T-helper 1 cell treated with Interleukin-12 subunit alpha and Interleukin-12 subunit beta and Interleukin-4 antibody, amounts not matched to agents 30 μg/mL and 1 μg/mL, for 36 hours (primary cell): ENCODE data around the gene RALGDS.
"Not testable (repeated sequence)": the region's sequence is repeated elsewhere in the genome, so short reads cannot be mapped to it uniquely, and the experiment has no call there.

Experiments
- H3K27ac Mint-ChIP-seq: one replicate; pipeline ENCODE4 v1.8.0; 2021; ENCODE audit warnings: mild to moderate bottlenecking, mixed read lengths
- H3K27me3 Mint-ChIP-seq: one replicate; pipeline ENCODE4 v1.8.0; 2021; ENCODE audit warnings: low read depth, mixed read lengths
- H3K36me3 Mint-ChIP-seq: one replicate; pipeline ENCODE4 v1.8.0; 2021; ENCODE audit warnings: low read depth, mixed read lengths
- H3K4me1 Mint-ChIP-seq: one replicate; pipeline ENCODE4 v1.8.0; 2021; ENCODE audit warnings: low read depth, mixed read lengths
- H3K4me3 Mint-ChIP-seq: one replicate; pipeline ENCODE4 v1.8.0; 2021; ENCODE audit warnings: mild to moderate bottlenecking, moderate library complexity, mixed read lengths
- H3K9me3 Mint-ChIP-seq: one replicate; pipeline ENCODE4 v1.8.0; 2021; ENCODE audit warnings: mixed read lengths

RALGDS gene

DNA sequence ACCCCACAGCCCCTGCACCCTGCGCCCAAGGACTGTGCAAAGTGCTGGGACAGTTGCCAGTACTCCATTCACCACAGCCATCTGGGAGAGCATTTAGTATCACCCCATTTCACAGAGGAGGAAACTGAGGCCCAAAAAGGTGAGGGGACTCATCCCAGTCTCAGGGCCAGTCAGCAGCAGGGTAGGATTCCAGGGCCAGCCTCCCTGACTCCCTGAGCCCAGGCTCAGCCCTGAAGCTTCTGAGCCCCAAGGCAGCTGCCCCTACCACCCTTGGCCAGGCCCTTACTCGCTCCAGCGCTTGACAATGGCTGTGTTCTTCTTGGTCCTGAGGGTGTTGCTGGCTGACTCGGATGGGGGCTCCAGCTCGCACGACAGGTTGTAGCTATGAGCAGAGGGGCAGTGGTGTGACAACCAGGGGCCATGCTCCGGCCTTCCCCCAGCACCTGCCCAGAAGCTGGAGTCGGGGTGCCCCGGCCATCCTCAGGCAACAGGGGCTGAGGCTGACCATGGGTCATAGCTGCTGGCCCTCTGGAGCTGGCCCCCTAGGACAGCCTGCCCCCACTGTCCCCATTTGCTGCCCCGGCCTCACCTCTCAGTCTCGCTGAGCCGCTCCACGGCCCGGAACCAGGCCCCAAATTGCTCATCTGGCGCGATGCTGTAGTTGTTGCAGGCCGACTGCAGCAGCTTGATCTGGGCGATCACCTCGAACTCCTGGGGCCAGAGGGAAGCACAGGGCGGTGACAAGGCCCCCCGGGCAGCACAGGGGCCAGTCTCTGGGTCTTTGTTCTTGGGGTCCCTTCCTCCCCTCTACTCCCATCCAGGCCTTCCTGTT is 18.6 kb downstream of the RALGDS start:
- Mint-ChIP-seq H3K27me3 (no peaks in the 10 kb centered on the region), H3K9me3 (no peaks in the 10 kb centered on the region), H3K4me1 (peaks cover 2% of the 10 kb centered on the region), H3K36me3 (peaks cover 48% of the 10 kb centered on the region), H3K27ac (no peak overlapping the region), H3K4me3 (no peak overlapping the region)

DNA sequence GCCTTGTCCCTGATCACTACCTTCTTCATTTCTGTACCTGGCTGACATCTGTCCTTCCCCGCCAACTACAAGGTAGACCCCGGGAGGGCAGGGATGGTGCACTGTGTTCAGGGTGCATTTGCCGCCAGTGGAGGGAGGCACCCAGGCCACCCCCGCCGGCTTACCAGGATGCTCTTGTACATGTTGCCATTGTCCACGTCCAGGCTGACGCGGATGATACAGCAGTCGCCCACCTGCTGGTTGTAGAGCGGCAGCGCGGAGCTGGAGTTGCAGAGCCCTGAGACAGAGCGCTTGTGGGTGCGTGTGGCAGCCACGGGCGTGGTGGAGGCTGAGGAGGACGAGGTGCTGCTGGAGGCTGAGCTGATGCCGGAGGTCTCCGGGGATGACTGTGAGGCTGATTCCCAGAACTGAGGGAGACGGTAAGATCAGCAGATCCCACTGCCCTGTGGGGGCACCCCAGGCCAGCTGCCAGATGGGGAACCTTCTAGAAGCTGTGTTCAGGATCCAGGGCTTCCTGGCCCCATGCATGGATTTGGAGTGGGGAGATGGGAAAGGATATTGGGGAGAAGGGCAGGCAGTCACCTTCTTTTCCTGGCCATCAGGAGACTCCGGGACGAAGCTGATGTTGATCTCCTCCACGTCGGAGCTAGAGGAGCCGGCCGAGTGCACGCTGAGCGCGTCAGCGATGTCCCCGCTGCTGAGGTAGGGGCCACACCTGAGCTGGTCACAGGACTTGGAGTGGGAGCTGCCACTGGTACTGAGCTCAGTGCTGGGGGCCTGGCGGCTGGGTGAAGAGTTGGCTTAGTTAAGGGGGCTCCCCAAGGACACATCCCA is 19.5 kb downstream of the RALGDS start:
- Mint-ChIP-seq H3K4me3 (no peak overlapping the region), H3K27me3 (no peaks in the 10 kb centered on the region), H3K27ac (no peak overlapping the region)

DNA sequence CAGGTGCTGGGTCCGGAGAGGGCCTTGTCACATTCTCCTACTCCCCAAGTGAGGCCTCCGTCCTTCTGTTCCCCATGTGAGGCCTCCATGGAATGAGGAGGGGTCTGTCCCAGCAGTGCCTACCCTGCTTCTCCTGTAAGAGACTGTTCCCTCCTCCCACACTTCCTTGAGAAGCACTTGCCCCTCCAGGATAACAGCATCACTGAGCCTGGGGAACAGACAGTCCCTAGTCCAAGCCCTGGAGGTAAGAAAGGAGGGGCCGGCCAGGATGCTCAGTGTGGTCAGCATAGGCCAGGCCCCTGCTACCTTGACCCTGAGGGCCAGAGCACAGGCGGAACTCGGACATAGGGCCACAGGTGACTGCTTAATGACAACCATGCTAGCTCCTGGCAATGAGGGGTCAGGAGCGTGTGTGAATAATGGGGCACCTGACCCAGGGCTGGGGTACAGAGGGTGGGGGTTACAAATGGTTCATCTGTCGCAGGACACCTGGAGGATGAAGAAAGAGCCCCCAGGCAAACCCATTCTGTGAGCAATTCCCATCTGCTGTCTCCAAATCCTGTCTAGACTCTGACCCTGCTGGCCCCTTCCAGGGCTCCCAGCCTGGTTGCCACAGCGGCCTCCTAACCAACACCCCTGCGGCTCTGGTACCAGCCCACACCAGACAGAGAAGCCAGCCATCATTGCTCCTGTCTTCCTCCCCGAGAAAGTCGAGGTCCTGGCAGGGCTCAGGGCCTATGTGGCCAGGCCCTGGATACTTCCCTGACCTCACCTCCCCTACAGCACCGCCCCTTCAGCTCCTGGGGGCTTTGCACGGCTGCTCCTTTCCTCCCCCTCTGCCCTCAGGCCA is 20.3 kb downstream of the RALGDS start:
- Mint-ChIP-seq H3K27me3 (no peaks in the 10 kb centered on the region), H3K36me3 (peaks cover 57% of the 10 kb centered on the region), H3K4me3 (no peak overlapping the region), H3K27ac (no peak overlapping the region), H3K9me3 (peaks cover 9% of the 10 kb centered on the region), H3K4me1 (no peaks in the 10 kb centered on the region)

More for the DNA sequence above, 19.5 kb downstream of the RALGDS start:
- peaks cover under 1% of the 10 kb centered on the region for H3K4me1 Mint-ChIP-seq
- peaks cover 2% of the 10 kb centered on the region for H3K9me3 Mint-ChIP-seq
- peaks cover 54% of the 10 kb centered on the region for H3K36me3 Mint-ChIP-seq

DNA sequence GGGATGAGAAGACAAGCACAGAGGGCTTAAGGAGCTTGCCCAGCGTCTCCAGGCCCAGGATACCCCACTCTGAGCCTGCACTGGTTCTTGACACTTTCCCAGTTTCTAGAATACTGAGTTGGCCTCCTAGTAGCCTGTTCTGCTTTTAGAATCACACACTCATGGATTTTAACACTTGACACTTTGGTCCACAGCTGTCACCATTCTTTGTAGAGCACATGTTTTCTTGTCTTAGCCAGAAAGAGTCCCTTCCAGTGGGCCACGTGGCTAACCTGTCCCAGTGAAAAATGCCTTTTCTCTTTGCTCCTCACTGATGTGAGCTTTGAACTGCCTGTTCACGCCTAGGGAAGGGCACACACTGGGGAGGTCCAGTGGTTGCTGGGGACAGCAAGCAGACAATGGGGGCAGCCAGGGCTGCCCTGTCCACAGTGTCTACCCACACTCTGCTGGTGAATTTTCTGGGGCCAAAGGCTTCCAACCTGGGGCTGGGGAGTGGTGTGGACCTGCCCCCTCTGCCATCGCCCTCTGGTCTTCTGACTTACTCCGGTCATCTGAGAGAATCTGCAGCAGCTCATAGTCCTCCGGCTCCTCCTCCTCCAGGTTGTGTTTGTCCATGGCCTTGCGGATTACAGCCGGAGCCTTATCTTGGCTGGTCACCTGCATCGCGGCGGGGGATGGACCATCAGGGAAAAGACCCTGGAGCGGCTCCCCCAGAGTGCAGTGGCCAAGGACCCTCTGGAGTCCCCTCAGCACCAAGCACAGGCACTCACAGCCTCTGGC is 21.1 kb downstream of the RALGDS start:
- Mint-ChIP-seq H3K27me3 (no peaks in the 10 kb centered on the region), H3K4me3 (no peak overlapping the region), H3K36me3 (peaks cover 62% of the 10 kb centered on the region), H3K4me1 (no peaks in the 10 kb centered on the region), H3K27ac (no peak overlapping the region), H3K9me3 (peaks cover 9% of the 10 kb centered on the region)

DNA sequence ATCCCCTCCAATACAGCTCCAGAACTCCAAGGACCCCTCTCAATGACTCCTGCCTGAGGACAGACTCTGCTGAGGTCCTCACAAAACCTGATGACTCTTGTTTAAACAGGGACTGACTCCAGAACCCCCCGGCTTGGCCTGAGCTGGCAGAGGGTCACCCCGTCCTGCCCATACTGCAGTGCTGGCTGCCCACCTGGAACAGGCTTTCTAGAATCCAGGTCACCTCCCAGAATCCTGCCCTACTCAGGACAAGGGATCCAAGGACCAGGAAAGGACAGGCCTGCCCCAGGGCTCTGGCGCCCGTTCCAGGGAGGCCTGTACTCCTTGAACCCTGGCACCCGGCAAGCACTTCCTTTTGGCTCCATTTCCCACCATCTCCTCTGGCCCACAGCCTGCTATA is 22.2 kb downstream of the RALGDS start:
- no peak overlapping the region for H3K4me3 Mint-ChIP-seq
- peaks cover 9% of the 10 kb centered on the region for H3K9me3 Mint-ChIP-seq
- no peaks in the 10 kb centered on the region for H3K4me1 Mint-ChIP-seq
- peaks cover 60% of the 10 kb centered on the region for H3K36me3 Mint-ChIP-seq
- no peaks in the 10 kb centered on the region for H3K27me3 Mint-ChIP-seq
- no peak overlapping the region for H3K27ac Mint-ChIP-seq

DNA sequence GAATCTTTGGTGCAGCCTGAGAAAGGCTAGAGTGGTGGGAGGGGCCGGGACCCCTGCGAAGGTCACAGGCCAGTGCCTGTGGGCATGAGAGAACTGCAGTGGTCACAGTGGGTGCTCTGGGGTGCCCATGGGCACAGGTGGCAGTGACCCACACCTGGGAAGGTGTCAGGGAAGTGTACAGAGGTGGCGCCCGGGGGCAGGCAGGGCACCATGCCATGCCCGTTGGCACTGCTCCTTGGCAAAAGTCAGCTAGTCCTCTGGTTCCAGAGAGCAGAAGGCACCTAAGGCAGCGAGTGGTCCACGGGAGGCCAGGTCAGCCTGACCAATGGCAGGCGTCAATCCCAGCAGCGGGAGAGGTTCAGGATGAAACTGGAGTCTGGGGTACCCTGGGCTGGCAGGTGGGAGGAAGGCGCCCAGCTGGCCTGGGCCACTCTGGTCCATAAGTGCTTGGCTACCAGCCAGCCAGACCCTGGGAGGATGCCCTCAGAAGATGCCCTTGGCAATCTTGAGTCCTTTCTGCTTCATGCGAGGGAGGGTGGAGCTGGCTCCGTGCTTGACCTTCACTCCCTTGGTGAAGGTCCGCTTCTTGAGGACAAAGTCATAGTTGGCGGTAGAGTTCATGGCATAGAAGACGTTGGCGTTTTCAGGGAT is 22.8 kb downstream of the RALGDS start:
- Mint-ChIP-seq H3K4me3 (no peak overlapping the region), H3K27ac (no peak overlapping the region), H3K4me1 (no peaks in the 10 kb centered on the region), H3K9me3 (peaks cover 9% of the 10 kb centered on the region), H3K36me3 (peaks cover 60% of the 10 kb centered on the region), H3K27me3 (no peaks in the 10 kb centered on the region)

DNA sequence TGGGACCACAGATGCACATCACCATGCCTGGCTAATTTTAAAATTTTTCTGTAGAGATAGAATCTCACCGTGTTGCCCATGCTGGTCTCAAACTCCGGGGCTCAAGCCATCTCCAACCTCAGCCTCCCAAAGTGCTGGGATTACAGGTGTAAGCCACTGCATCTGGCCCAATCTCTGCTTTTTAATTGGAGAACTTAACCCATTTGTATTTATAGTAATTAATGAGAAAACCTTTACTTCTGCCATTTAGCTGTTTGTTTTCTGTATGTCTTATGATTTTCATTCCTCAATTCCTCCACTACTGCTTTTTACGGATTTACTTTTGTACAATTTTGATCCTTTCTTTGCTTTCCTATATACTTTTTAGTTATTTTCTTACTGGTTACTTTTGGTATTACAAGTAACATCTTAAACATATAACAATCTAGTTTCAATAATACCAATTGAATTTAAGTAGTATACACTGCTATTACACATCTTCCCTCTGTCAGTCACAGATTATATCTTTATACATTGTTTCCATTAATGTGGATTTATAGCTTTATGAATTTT is 26.1 kb downstream of the RALGDS start:
- peaks cover 9% of the 10 kb centered on the region for H3K9me3 Mint-ChIP-seq
- no peak overlapping the region for H3K4me3 Mint-ChIP-seq
- H3K27ac Mint-ChIP-seq: no peak overlapping the region
- no peaks in the 10 kb centered on the region for H3K27me3 Mint-ChIP-seq
- peaks cover 40% of the 10 kb centered on the region for H3K36me3 Mint-ChIP-seq
- no peaks in the 10 kb centered on the region for H3K4me1 Mint-ChIP-seq

DNA sequence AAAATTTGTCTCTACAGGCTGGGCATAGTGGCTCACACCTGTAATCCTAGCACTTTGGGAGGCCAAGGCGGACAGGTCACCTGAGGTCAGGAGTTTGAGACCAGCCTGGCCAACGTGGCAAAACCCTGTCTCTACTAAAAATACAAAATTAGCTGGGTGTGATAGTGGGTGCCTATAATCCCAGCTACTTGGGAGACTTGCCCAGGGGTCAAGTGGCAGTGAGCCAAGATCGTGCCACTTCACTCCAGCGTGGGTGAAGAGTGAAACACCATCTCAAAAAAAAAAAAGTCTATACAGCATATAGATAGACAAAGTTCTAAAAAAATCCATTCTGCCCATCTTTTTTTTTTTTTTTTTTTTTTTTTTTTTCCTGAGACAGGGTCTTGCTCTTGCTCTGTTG is 26.7 kb downstream of the RALGDS start:
- not testable (repeated sequence) for H3K4me1 Mint-ChIP-seq, H3K9me3 Mint-ChIP-seq, H3K27ac Mint-ChIP-seq

DNA sequence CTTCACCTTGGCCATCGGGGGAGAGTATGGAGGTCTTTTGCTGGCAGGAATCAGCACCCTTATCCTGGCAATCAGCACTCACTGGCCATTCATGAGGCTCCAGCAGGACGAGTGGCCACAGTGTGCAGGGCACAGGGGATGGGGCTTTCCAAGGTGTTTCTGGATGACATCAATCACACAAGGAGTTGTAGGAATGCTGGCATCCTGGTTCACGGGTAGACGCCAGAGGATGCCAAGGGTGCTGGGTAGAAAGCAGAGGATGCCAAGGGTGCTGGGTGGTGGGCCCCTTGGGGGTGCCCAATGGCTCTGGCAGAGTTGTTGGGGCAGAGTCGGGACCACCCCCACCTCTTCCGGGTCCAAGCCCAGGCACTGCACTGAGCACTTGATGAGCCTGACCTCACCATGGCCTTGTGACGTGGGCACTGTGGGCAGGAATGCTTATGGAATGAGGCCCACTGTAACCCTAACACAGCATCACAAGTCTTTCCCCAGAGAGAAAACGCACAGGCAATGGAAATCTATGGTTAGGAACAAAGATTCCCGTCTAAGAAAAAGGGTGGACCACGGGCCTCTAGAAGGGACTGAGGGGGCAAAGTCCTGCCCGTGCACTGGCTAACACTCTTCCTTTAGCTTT is 30.2 kb downstream of the RALGDS start:
- Mint-ChIP-seq H3K27ac (no peak overlapping the region), H3K27me3 (no peaks in the 10 kb centered on the region), H3K4me3 (no peak overlapping the region), H3K4me1 (no peaks in the 10 kb centered on the region), H3K9me3 (peaks cover under 1% of the 10 kb centered on the region), H3K36me3 (peaks cover 5% of the 10 kb centered on the region)

More for the DNA sequence above, 26.7 kb downstream of the RALGDS start:
- H3K4me3 Mint-ChIP-seq, H3K27me3 Mint-ChIP-seq: not testable (repeated sequence)
- peaks cover 37% of the 10 kb centered on the region for H3K36me3 Mint-ChIP-seq

DNA sequence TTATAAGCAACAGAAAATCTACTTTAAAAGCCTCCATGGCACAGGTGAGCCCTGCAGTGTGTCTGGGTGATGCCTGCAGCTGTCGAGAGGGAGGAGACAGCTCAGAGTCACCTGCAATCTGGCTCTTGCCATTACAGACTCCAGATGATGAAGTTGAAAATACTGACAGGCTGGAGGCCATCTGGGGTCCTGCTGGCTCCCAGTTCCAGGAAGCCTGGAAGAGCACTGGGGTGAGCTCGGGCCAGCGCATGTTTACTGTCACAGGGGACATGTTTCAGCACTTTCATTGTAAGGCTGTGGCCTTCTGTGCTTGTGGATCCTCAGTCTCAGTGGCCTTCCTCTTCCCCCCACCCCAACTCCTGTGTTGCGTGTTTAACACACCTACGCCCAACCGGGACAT is 30.9 kb downstream of the RALGDS start:
- Mint-ChIP-seq H3K27me3 (no peaks in the 10 kb centered on the region), H3K27ac (no peak overlapping the region), H3K4me1 (no peaks in the 10 kb centered on the region), H3K9me3 (no peaks in the 10 kb centered on the region), H3K36me3 (peaks cover 3% of the 10 kb centered on the region), H3K4me3 (no peak overlapping the region)

DNA sequence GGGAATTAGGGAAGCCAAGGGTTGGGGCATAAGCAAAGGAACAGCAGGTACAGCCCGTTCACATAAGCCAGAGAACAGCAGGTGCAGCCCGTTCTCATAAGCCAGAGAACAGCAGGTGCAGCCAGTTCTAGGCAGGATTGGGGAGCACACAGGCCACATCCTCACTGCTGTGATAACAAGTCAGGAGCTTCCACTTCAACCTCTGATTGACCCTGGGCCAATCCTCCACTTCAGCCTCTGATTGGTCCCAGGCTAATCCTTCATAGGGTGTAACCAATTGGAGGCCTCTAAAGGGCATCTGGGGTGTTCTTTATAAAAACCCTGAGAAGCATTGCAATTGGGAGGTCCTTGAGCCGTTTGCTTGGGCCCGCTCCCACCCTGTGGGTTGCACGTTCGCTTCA is 31.8 kb downstream of the RALGDS start:
- Mint-ChIP-seq H3K4me1 (no peaks in the 10 kb centered on the region), H3K27me3 (no peaks in the 10 kb centered on the region), H3K9me3 (no peaks in the 10 kb centered on the region), H3K27ac (no peak overlapping the region), H3K36me3 (no peaks in the 10 kb centered on the region), H3K4me3 (no peak overlapping the region)

DNA sequence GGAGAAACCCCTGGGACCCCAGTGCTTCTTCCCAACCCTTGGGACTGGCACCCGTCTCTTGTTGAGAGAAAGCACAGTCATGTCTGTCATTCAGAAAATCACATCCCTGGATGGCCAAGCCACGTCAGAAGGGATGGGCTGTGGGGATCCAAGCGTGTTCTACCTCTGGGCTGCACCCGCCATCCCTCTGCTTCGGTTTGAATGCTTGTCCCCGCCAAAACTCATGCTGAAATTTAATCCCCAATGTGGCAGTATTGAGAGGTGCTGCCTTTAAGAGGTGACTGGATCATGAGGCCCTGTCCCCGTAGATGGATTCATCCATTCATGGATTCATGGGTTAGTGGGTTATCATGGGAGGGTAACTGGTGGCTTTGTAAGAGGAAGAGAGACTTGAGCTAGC is 32.3 kb downstream of the RALGDS start:
- no peak overlapping the region for H3K27ac Mint-ChIP-seq
- H3K9me3 Mint-ChIP-seq: no peaks in the 10 kb centered on the region
- no peaks in the 10 kb centered on the region for H3K27me3 Mint-ChIP-seq
- H3K4me3 Mint-ChIP-seq: no peak overlapping the region
- no peaks in the 10 kb centered on the region for H3K36me3 Mint-ChIP-seq
- H3K4me1 Mint-ChIP-seq: no peaks in the 10 kb centered on the region
